AG08396 (cell line): ENCODE results near the gene MRPS9.

ENCODE experiments used
- DNase-seq: peaks from one replicate; pipeline ENCODE4 v3.0.0; 2012; ENCODE audit warnings: low spot score, mixed read lengths

Gene MRPS9

GRCh38 chr2:105037572-105038382 is at the start of gene MRPS9:
Gene MRPS9, plus strand, starts transcription at chr2:105038069. Its CDS starts 24 bp downstream, at chr2:105038093.
- DNase-seq, result peak; percentile 98

GRCh38 chr2:105005181-105005951 is 32.5 kb upstream of the MRPS9 start:
- DNase-seq, result no peak

- no peak for DNase-seq
Observed at GRCh38 chr2:105007367-105007766, 30.5 kb upstream of the MRPS9 start.

- no peak for DNase-seq
Observed at GRCh38 chr2:105032476-105032875, 5.4 kb upstream of the MRPS9 start.

- no peak for DNase-seq
Observed at GRCh38 chr2:105034170-105034569, 3.7 kb upstream of the MRPS9 start.

GRCh38 chr2:105038383-105039061 is 653 bp downstream of the MRPS9 start:
- DNase-seq, result peak; percentile 5

GRCh38 chr2:105039559-105039958 is 1.7 kb downstream of the MRPS9 start:
- no peak for DNase-seq

- no peak for DNase-seq
Observed at GRCh38 chr2:105042189-105042588, 4.3 kb downstream of the MRPS9 start.

GRCh38 chr2:105052773-105053172 is 14.9 kb downstream of the MRPS9 start:
- no peak for DNase-seq

GRCh38 chr2:105055613-105056012 is 17.7 kb downstream of the MRPS9 start:
- no peak for DNase-seq

GRCh38 chr2:105056245-105056644 is 18.4 kb downstream of the MRPS9 start:
- DNase-seq, result no peak

GRCh38 chr2:105057005-105057404 is 19.1 kb downstream of the MRPS9 start:
- DNase-seq, result no peak

- DNase-seq, result no peak
Observed at GRCh38 chr2:105061560-105061959, 23.7 kb downstream of the MRPS9 start.

GRCh38 chr2:105062158-105062557 is 24.3 kb downstream of the MRPS9 start:
- no peak for DNase-seq

GRCh38 chr2:105068387-105068786 is 30.5 kb downstream of the MRPS9 start:
- DNase-seq, result no peak

GRCh38 chr2:105068875-105069274 is 31.0 kb downstream of the MRPS9 start:
- DNase-seq, result no peak

GRCh38 chr2:105070010-105070865 is 32.4 kb downstream of the MRPS9 start:
- no peak for DNase-seq

- no peak for DNase-seq
Observed at GRCh38 chr2:105071379-105071778, 33.5 kb downstream of the MRPS9 start.

GRCh38 chr2:105072039-105072438 is 34.2 kb downstream of the MRPS9 start:
- no peak for DNase-seq

- DNase-seq, result no peak
Observed at GRCh38 chr2:105073591-105073990, 35.7 kb downstream of the MRPS9 start.

GRCh38 chr2:105076121-105076520 is 38.3 kb downstream of the MRPS9 start:
- no peak for DNase-seq
